Activated B cell treated with CpG ODN at 0.5 μM for 24 hours (primary cell): Measurements from ENCODE around the gene PCDHA3. TPM values are rescaled to one million over a fixed set of nuclear protein-coding genes. Genes with fewer than 3 reads are reported as not detected.

Source experiments
- ATAC-seq: fragments of 200-7000 bp; cut with Tn5 transposase; one replicate; pipeline ENCODE4 v1.10.0; 2021; ENCODE audit warnings: low read depth, mild to moderate bottlenecking, moderate library complexity
- CTCF ChIA-PET: fragments of 350-600 bp; sonication (Branson Sonifier 250); formaldehyde crosslinking; loops from one replicate; lab custom pipeline; 2021; ENCODE audit warnings: antibody characterized with exemption; lab: Charles Lee
- POLR2A ChIA-PET: fragments of 350-600 bp; sonication (Branson Sonifier 250); formaldehyde crosslinking; loops from one replicate; lab custom pipeline; 2021; ENCODE audit warnings: antibody characterized with exemption; lab: Charles Lee
- DNase-seq: peaks from one replicate; pipeline ENCODE4 v3.0.0; 2022
- H3K27ac Mint-ChIP-seq: one replicate; pipeline ENCODE4 v1.8.0; 2020; ENCODE audit warnings: mixed read lengths
- H3K27me3 Mint-ChIP-seq: one replicate; pipeline ENCODE4 v1.8.0; 2021; ENCODE audit warnings: mixed read lengths
- H3K36me3 Mint-ChIP-seq: one replicate; pipeline ENCODE4 v1.8.0; 2021; ENCODE audit warnings: low read depth, mixed read lengths
- H3K4me1 Mint-ChIP-seq: one replicate; pipeline ENCODE4 v1.8.0; 2021; ENCODE audit warnings: mixed read lengths
- H3K4me3 Mint-ChIP-seq: one replicate; pipeline ENCODE4 v1.8.0; 2020; ENCODE audit warnings: mild to moderate bottlenecking, mixed read lengths
- H3K9me3 Mint-ChIP-seq: one replicate; pipeline ENCODE4 v1.8.0; 2020; ENCODE audit warnings: mixed read lengths
- intact Hi-C: fragments of 100-400 bp; cut with micrococcal nuclease; formaldehyde crosslinking; loops from one replicate; pipeline ENCODE4 v1.15.1; 2024
- total RNA-seq: library from RNA; stranded (reverse); gene quantifications from 2 replicates; pipeline ENCODE4 v1.2.3, GENCODE V29; 2022
- TF ChIP-seq, protein P1 (sequence below): fragments of 200-600 bp; IDR thresholded peaks from one replicate; pipeline ENCODE4 v1.8.0; 2022; ENCODE audit warnings: antibody characterized with exemption, mild to moderate bottlenecking

Gene PCDHA3
- not detected in 2 replicates for total RNA-seq

DNA sequence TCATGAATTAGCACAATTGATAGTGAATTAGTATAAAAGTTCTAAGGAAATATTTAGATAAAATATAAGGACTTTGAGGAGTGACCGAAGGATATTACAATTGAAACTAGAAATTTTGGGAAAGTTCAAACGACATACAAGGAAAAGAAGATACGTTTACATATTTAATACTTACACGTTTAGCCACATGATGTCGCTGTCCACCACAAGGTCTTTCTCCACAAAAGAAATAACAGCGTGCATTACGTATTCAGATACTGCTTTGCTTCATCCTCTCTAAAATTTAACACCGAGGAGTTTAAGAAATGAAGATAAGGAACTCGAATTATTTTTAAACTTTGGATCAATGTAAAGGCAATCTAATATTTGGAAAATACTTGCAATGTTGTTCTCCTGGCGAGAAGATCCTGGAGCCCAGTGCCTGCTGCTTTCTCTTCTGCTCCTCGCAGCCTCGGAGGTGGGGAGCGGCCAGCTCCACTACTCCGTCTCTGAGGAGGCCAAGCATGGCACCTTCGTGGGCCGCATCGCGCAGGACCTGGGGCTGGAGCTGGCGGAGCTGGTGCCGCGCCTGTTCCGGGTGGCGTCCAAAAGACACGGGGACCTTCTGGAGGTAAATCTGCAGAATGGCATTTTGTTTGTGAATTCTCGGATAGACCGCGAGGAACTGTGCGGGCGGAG, at the start of gene PCDHA3:
Gene PCDHA3 (plus strand): TSS at position 242 of the 678 bp plus-strand sequence.
- no peak for ATAC-seq
- peaks cover 18% of the 10 kb centered on the region for H3K9me3 Mint-ChIP-seq
- intact Hi-C loops, result no loop called here

DNA sequence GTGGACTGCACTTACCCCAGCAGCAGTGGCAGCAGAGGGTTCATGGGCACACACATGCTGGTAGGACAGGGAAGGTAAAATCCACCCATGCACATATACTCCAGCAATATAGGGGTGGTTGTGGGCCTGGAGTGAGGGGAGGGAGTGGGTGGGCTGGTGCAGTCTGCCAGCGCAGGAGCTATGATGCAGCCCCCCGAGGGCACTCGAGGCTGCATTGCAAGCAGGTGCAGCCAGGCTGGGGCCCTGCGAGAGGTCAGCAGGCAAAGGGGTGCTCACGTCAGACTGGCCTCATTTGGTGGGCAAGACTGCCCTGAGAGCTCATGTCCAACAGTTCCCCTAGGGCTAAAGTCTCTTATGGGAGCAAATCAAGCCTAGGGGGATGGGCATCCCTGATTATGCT, 47.3 kb upstream of the PCDHA3 start:
- peaks cover 3% of the 10 kb centered on the region for H3K36me3 Mint-ChIP-seq
- intact Hi-C loops, result no loop called here
- H3K9me3 Mint-ChIP-seq, result peaks cover 66% of the 10 kb centered on the region
- H3K27ac Mint-ChIP-seq, result no peak overlapping the region
- no peaks in the 10 kb centered on the region for H3K4me1 Mint-ChIP-seq
- POLR2A ChIA-PET, result no interaction called here
- no peak for ATAC-seq
- DNase-seq, result no peak
- CTCF ChIA-PET, result no interaction called here
- H3K27me3 Mint-ChIP-seq, result peaks cover 5% of the 10 kb centered on the region
- no peak overlapping the region for H3K4me3 Mint-ChIP-seq
- TF ChIP-seq, protein P1, sequence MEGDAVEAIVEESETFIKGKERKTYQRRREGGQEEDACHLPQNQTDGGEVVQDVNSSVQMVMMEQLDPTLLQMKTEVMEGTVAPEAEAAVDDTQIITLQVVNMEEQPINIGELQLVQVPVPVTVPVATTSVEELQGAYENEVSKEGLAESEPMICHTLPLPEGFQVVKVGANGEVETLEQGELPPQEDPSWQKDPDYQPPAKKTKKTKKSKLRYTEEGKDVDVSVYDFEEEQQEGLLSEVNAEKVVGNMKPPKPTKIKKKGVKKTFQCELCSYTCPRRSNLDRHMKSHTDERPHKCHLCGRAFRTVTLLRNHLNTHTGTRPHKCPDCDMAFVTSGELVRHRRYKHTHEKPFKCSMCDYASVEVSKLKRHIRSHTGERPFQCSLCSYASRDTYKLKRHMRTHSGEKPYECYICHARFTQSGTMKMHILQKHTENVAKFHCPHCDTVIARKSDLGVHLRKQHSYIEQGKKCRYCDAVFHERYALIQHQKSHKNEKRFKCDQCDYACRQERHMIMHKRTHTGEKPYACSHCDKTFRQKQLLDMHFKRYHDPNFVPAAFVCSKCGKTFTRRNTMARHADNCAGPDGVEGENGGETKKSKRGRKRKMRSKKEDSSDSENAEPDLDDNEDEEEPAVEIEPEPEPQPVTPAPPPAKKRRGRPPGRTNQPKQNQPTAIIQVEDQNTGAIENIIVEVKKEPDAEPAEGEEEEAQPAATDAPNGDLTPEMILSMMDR, result no peak

More for the DNA sequence above, at the start of gene PCDHA3:
- H3K27me3 Mint-ChIP-seq, result peaks cover 5% of the 10 kb centered on the region
- no peak for DNase-seq
- H3K36me3 Mint-ChIP-seq, result no peaks in the 10 kb centered on the region
- no peak within 1 kb of the TSS for H3K27ac Mint-ChIP-seq
- ChIA-PET CTCF (no interaction called here), POLR2A (no interaction called here)
- H3K4me1 Mint-ChIP-seq, result no peaks in the 10 kb centered on the region
- TF ChIP-seq, protein P1, result no peak
- no peak within 1 kb of the TSS for H3K4me3 Mint-ChIP-seq

DNA sequence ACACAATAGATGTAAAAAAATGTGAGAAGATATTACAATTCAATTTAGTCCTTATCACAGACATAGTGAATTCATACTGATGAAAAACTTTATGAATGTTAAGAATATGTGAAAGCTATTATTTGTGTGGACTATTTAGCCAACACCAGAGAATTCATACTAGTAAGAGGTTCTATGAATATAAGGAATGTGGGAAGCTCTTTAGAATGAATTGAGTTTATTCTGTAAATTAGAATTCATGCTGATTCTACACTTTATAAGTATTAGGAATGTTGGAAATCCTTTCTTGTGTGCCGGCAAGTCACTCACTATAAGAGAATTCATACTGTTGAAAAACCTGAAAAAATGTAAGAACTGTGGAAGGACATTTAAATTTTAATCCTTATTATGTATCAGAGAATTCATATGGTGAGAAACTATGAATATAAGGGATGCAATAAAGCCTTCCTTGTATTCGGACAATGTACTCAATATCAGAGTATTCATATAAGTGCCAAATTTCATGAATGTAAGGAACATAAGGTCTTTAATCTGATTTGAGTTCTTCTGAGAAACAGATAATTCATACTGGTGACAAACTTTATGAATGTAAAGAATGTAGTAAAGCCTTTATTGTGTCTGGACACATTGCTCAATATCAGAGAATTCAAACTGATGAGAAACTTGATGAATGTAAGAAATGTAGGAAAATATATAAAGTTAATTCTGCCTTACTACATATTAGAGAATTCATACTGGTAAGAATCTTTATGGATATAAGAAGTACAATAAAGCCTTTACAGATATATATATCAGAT, 36.5 kb upstream of the PCDHA3 start:
- Mint-ChIP-seq H3K27ac (no peak overlapping the region), H3K27me3 (no peaks in the 10 kb centered on the region), H3K36me3 (peaks cover 15% of the 10 kb centered on the region), H3K4me3 (no peak overlapping the region), H3K4me1 (no peaks in the 10 kb centered on the region), H3K9me3 (peaks cover 52% of the 10 kb centered on the region)
- intact Hi-C loops, result no loop called here
- TF ChIP-seq, protein P1, result no peak
- ChIA-PET CTCF (no interaction called here), POLR2A (no interaction called here)
- no peak for ATAC-seq
- no peak for DNase-seq

DNA sequence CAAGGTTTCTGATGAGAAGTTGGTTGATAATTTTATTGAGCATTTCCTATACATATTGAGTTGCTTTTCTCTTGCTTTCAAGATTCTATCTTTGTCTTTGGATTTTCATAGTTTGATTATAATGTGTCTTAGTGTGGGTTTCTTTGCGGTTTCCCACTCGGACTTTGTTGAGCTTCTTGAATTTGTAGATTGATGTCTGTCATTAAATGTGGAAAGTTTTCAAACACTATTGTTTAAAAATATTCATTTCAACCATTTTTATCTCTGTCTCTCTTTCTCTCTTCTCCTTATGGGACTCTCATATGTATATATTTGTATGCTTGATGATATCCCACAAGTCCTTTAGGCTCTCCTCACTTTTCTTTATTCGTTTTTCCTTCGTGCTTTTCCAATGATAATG, 33.4 kb upstream of the PCDHA3 start:
- Mint-ChIP-seq H3K4me1 (no peaks in the 10 kb centered on the region), H3K4me3 (no peak overlapping the region), H3K27ac (no peak overlapping the region), H3K36me3 (peaks cover 8% of the 10 kb centered on the region), H3K27me3 (no peaks in the 10 kb centered on the region), H3K9me3 (peaks cover 47% of the 10 kb centered on the region)
- no peak for DNase-seq
- no peak for ATAC-seq
- TF ChIP-seq, protein P1, result no peak
- CTCF ChIA-PET, result no interaction called here
- POLR2A ChIA-PET, result no interaction called here
- intact Hi-C loops, result no loop called here

DNA sequence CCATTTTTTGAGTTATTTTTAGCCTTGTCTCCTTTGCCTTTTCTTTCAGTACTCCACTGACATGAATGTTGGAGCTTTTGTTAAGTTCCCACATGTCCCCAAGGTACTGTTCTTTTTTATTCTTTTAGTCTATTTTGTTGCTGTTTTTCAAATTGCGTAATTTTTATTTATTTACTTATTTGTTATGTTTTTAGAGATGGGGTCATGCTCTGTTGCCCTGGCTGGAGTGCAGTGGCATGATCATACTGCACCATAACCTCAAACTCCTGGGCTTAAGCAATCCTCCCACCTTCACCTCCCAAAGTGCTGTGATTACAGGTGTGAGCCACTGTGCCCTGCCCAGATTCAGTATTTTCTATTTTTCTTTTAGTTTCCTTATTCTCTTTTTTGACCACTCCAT, 20.3 kb upstream of the PCDHA3 start:
- ChIA-PET POLR2A (no interaction called here), CTCF (no interaction called here)
- Mint-ChIP-seq H3K27ac (no peak overlapping the region), H3K9me3 (peaks cover 46% of the 10 kb centered on the region), H3K4me3 (no peak overlapping the region), H3K27me3 (peaks cover 1% of the 10 kb centered on the region), H3K4me1 (no peaks in the 10 kb centered on the region), H3K36me3 (peaks cover 2% of the 10 kb centered on the region)
- TF ChIP-seq, protein P1, result no peak
- ATAC-seq (no peak), DNase-seq (no peak)
- intact Hi-C loops, result no loop called here
